GM20431 (cell line): Measurements from ENCODE around the gene DMBT1.

Experiments used
- in situ Hi-C: fragments of 300-500 bp; cut with MseI, MboI; formaldehyde crosslinking; loops from one replicate; pipeline ENCODE4 v1.15.0; 2020; ENCODE audit warnings: low sequenced_read_pairs; ENCODE audit not compliant: unreplicated experiment

The DMBT1 gene

DNA sequence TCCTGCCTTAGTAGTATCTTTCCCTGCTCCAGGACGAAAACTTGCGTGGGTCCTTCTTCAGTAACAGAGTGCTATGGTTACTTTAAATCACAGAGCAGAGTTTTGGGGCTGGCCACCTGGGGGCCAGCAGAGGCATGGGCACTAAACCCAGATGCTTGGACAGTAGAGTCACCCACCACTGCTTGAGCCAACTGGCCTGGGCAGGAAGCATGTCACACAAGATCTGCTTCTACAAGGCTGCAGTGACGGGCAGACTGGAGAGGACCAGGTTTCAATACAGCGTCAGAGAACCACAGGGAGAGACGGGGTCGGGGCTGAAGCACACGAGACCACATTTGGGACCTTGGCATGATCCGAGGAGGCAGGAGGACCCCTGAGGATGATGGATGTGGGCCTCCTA is 14.3 kb upstream of the DMBT1 start:
- in situ Hi-C loops = no loop called here

GRCh38 chr10:122548407-122549085 is 12.0 kb upstream of the DMBT1 start:
- in situ Hi-C loops = no loop called here

GRCh38 chr10:122549636-122550035 is 10.9 kb upstream of the DMBT1 start:
- in situ Hi-C loops = no loop called here

DNA sequence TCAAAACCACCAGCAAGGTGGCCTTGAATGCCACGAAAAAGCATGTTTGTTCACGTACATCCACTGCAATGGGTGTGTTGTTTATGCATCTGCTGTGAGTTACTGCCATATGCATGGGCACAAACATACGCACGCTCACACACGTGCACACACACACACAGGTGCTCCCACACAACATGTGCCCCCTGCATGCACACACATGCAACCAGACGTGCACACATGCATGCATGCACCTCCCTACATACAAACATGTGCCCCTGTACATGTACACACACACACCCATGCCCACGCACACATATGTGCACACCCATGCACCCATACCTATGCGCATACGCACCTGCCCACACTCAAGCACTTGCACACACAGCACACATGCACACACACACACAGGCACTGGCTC is 10.1 kb upstream of the DMBT1 start:
- in situ Hi-C loops = no loop called here

GRCh38 chr10:122550983-122551382 is 9.6 kb upstream of the DMBT1 start:
- in situ Hi-C loops = no loop called here

DNA sequence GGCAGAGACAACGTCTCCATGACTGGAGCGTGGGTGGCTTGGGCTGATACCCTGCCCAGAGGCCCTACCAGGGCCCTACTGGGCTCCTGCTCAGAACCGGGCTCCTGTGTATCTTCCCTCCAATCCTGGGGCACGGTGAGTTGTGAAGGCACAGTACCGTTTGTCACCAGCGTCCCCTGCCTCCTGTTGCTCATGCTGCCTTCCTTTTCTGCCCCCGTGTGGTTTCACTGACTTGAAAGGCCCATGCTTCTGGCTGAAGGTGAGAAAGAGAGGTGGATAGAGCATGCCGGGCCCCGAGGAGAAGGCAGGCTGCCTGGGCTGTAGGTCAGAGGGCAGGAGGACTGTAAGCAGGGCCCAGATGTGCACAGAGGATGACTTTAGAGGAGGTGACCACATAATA is 9.1 kb upstream of the DMBT1 start:
- in situ Hi-C loops = no loop called here

GRCh38 chr10:122553341-122553740 is 7.2 kb upstream of the DMBT1 start:
- in situ Hi-C loops = no loop called here

DNA sequence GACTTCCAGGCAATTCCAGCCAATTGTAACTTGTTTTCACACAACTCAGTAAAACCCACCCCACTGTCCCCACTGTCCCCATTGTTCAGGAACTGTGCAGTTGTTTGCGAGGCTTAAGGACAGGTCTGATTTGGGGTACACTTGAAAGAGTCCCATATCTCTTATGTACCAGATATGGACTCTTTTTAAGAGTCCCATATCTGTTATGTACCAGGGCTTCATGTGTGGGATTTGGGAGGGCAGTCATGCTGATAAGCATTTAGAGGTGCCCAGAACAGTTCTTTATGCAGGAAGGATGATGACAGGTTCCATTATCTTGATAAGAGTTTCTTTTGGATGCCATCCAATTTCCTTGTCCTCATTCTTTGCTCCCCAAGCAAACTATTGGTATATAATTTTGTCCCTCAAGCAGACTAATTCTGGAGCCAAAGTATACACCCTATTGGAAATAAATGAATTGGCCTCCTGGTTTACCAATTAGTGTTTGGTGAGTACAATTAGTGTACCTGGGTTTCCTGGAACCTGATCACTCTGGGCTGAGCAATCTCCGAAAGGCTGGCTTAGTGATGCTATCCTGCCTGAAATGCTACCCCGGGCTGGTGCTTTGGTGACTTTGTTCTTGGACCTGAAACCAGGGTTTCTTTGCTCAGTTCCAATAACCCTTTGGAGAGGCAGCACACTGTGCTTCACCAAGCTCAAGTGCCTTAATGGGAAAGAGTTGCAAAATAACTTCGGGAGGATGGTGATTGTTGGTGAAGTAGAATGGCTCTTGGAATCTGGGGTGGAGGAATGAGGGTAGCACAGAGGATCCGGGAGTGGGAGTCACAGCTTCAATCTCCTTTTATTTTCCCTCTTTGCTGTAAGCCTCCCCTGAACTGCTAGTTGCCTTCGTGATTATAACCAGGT is 6.2 kb upstream of the DMBT1 start:
- in situ Hi-C loops = no loop called here

DNA sequence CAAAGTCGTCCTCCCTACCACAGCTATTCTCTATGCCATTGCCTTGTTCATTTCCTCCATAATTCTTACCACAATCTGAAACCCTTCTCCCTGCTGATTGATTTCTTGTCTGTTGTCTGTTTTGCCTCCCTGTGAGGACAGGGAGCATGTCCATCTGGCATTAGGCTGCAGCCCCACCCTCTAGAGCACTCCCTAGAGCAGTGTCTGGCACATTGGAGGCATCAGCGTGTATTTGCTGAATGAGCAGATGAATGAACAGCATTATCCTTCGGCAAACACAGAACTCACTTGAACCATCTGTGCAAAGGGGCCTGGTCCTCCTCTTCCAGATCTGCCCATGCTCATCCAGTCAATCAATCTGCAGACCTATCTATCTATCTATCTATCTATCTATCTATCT is 5.1 kb upstream of the DMBT1 start:
- in situ Hi-C loops = no loop called here

DNA sequence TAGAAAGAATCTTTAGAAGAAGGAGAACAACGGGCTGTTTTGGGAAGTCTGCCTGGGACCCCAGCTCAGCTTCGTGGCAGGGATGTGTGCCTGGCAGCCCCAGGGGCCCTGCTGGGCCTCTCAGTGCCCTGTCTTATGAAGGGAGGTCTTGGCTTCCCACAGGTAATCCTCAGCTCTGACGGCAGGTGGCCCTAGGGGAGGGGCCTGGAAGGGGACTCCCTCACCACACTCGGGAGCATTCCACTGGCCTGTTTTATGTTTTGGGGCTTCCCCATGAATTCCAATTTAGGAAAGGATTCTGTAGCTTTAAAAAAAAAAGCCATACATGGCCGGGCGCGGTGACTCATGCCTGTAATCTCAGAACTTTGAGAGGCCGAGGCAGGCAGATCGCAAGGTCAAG is 3.0 kb upstream of the DMBT1 start:
- in situ Hi-C loops = no loop called here

DNA sequence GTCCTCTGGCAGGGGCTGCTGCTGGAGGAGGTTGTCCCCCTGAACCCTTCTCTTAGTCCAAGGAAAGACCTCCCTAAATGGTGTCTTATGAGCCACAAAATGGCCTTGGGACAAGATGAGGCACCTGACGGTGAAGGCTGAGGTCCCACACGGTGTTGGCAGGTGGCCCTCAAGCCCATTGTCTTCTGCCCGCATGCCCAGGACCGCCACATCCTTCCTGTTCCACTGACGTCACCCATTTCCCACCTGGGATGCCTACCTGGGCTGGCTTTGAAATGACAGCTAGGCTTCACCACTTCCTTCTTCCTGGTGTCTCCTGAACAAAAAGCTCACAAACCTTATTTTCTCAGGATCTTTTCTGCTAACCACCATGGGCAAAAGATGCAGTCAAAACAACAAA is 2.1 kb upstream of the DMBT1 start:
- in situ Hi-C loops = no loop called here

GRCh38 chr10:122559228-122559627 is 1.3 kb upstream of the DMBT1 start:
- in situ Hi-C loops = no loop called here

DNA sequence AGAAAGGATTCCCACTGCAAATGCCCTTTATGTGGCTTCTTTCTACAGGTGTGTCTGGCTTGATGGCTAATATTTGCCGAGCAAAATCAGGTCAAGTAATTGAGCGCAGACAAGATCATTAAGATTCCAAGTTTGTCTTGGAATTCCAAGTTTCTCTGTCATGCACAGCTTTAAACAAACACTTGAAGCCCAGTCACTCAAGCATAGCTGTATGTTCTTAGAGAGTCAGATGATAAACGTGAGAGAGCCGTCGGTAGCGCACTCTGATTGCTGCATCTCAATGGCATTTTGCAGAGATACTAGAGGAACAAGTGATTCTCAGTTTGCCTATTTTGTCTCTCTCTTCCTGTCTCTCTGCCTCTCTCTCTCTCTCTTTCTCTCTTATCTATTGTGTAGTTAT is 658 bp downstream of the DMBT1 start:
- in situ Hi-C loops = no loop called here

DNA sequence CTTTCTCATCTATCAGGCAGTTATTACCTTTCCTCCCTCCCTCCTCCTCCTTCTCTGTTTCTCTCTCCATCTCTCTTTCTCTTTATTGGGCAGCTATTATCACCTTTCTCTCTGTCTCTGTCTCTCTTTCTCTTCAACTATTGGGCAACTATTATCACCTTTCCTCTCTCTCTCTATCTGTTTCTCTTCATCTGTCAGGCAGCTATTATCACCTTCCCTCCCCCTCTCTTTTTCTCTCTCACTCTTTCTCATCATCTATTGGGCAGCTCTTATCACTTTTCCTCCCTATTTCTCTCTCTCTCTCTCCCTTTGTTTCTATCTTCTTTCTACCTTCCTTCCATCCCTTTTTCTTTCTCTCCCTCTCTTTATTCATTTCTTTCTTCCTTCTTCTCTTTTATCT is 1.2 kb downstream of the DMBT1 start:
- in situ Hi-C loops = no loop called here

- in situ Hi-C loops = no loop called here
Measured at GRCh38 chr10:122564980-122565379, 4.4 kb downstream of the DMBT1 start.

- in situ Hi-C loops = no loop called here
Measured at GRCh38 chr10:122565766-122566206, 5.2 kb downstream of the DMBT1 start.

DNA sequence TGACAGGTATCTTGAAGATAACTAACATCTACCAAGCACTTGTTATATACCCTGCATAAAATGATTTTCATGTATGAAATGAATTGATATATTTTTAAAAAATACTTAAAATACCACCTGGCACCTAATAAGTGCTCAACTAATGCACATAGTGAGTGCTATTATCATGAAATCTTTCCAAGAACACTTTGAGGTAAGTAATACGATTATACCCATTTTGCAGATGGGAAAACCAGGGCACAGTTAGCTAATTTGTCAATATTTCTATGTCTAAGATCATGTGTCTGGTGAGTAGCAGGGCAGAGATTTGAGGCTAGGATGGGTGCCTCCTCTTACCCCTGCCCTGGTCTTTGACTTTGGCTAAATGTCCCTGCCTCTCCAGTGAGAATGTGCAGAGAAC is 6.1 kb downstream of the DMBT1 start:
- in situ Hi-C loops = no loop called here

DNA sequence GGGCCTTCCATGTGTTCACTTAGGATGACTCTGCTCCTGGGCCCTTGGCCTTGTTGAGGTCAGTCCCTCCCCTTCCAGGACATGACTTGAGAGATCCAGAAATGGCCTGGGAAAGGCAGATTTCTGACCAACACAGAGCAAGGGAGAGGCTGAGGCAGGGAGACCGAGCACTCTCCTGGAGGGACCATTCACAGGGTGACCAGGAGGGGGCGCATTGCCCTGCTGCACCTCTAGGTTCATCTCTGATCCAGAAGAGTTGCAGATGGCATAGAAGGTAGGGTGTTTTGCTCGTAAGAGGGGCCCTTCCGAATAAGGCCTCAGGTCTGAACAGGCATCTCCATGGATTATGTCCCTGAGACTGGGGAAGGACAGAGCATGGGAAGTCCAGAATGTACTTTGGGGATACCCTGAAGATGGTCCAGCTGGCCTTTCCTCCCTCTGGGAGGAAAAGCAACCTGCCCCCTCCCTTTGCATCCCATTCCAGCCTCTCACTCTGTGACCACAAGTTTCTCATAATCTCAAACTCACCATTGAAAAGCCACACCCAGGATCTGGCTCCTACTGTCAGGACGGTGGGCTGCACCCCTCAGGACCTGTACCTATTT is 6.6 kb downstream of the DMBT1 start:
- in situ Hi-C loops = no loop called here

DNA sequence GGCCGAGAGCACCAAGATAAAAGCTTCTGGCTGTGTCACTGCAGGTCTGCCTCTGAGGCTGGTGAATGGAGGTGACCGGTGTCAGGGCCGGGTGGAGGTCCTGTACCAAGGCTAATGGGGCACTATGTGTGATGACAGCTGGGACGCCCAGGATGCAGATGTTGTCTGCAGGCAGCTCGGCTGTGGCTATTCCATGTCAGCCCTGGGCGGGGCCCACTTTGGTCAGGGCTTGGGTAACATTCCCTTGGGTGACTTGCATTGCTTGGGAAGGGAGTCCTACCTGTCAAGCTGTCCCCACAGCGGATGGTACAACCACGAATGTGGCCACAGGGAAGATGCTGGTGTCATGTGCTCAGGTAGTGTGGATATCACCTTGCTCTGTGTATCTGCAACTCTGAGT is 8.0 kb downstream of the DMBT1 start:
- in situ Hi-C loops = no loop called here

GRCh38 chr10:122570920-122571319 is 10.4 kb downstream of the DMBT1 start:
- in situ Hi-C loops = no loop called here

DNA sequence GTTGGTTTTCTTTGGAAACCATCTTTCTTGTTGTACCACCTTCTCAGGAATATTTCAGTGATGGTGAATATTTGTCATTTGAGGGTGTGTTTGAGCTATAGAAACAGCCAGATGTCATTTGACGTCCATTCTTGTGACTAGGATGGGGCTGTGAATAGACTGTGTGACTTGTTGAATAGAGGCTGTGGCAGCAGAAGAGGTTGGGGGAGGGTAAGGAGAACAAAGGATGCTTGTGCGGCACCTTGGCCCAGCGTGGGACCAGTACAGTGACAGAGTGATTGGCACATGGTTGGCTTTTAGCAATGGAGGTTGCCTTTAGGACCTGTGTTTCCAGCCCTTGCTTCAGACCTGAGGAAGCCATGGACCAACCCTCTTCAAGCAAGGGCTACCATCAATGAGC is 11.3 kb downstream of the DMBT1 start:
- in situ Hi-C loops = no loop called here
